Calu3 (cell line): ENCODE measurements around the gene CBX7. TPM values are rescaled to one million over a fixed set of nuclear protein-coding genes. Genes with fewer than 3 reads are reported as not detected.

Experiments used
- BruUV-seq: library from RNA; stranded (reverse); fragments of 400-500 nt; replicated peaks from 2 replicates; lab custom pipeline; 2021; lab: Mats Ljungman, UMichigan
- CTCF ChIA-PET: fragments of 300-600 bp; sonication (Branson Sonifier 250); formaldehyde crosslinking; loops from one replicate; lab custom pipeline; 2022; ENCODE audit warnings: antibody characterized with exemption; lab: Charles Lee
- DNase-seq: peaks from one replicate; pipeline ENCODE4 v3.0.0; 2022
- H3K27ac Mint-ChIP-seq: one replicate; pipeline ENCODE4 v1.8.0; 2022; ENCODE audit warnings: mixed read lengths; ENCODE audit not compliant: unreplicated experiment
- H3K27me3 Mint-ChIP-seq: one replicate; pipeline ENCODE4 v1.8.0; 2022; ENCODE audit warnings: mixed read lengths; ENCODE audit not compliant: unreplicated experiment
- H3K36me3 Mint-ChIP-seq: one replicate; pipeline ENCODE4 v1.8.0; 2022; ENCODE audit warnings: mild to moderate bottlenecking, moderate library complexity, mixed read lengths; ENCODE audit not compliant: insufficient read depth, unreplicated experiment
- H3K4me1 Mint-ChIP-seq: one replicate; pipeline ENCODE4 v1.8.0; 2022; ENCODE audit warnings: mild to moderate bottlenecking, low read depth, mixed read lengths; ENCODE audit not compliant: unreplicated experiment
- H3K4me3 Mint-ChIP-seq: one replicate; pipeline ENCODE4 v1.8.0; 2022; ENCODE audit warnings: mild to moderate bottlenecking, low read depth, moderate library complexity, mixed read lengths; ENCODE audit not compliant: unreplicated experiment
- H3K9me3 Mint-ChIP-seq: one replicate; pipeline ENCODE4 v1.8.0; 2022; ENCODE audit warnings: low read depth, mixed read lengths; ENCODE audit not compliant: unreplicated experiment
- CTCF ChIP-seq: fragments of 200-600 bp; IDR thresholded peaks from one replicate; pipeline ENCODE4 v1.8.0; 2022; ENCODE audit warnings: antibody characterized with exemption; ENCODE audit not compliant: unreplicated experiment
- intact Hi-C: fragments of 100-400 bp; cut with micrococcal nuclease; formaldehyde crosslinking; loops from one replicate; pipeline ENCODE4 v1.10.0; 2022; ENCODE audit not compliant: unreplicated experiment
- total RNA-seq: library from RNA; stranded (reverse); gene quantifications from 2 replicates; pipeline ENCODE4 v1.2.3, GENCODE V29; 2022

Gene CBX7
- total RNA-seq, 1 experiment from 2014 or later, result 10.5 TPM

DNA sequence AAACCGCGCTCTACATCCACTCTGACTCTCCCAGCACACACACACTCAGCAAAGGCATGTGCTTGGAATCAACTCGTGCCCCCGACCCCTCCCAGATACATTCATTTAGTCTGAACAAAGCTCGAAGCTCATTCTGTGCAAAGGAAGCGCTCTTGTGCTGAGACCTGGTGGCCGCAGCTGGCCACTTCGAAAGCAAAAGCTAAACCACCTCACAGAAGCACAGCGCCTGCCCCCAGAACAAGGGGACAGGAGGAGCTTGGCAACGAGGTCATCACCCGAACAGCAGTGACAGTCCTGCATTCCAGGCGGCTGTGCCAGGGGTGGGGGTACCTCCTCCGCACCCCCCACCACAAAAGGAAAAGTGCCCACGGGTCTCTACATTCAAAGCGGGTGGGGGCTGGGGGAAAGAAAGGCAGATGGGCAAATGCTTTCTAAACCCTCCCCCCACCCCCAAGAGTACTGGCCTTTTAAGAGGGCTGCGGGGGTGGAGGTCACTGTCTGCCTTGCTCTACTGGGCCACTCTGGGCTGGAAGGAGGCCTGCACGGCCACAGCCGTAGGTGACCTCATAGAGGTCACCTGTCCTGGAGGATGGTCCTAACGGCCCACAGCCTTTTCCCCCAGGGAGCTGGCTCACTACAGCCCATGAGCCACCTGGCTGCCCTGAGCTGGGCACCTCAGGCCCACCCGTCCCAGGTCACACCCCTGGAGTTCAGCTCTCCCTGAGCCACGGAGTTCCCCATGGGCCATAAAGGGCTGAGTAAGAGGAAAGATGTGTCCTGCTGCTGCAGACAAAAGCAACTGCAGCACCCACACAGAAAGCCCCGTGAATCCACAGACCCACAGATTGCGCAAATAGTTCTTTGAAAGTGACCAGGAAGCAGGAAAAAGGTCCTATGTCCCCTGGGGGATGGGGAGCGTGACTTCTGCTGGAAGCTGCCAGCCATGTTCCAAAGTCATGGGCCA is 21.3 kb downstream of the CBX7 start:
- BruUV-seq, result no TSS peak
- CTCF ChIA-PET, result interaction anchor here (0.6 kb wide), 2 partner anchors 110 to 122 kb away, joined by 3 to 4 read pairs; no protein-coding TSS in a partner anchor
- Mint-ChIP-seq H3K27ac (no peak overlapping the region), H3K9me3 (no peaks in the 10 kb centered on the region), H3K27me3 (no peaks in the 10 kb centered on the region), H3K4me3 (no peak overlapping the region), H3K36me3 (peaks cover 14% of the 10 kb centered on the region), H3K4me1 (no peaks in the 10 kb centered on the region)
- intact Hi-C loops, result no loop called here
- no peak for DNase-seq
- TF ChIP-seq CTCF, result no peak

GRCh38 chr22:39130152-39130704 is 22.3 kb downstream of the CBX7 start:
- intact Hi-C loops, result no loop called here
- H3K9me3 Mint-ChIP-seq, result no peaks in the 10 kb centered on the region
- no peak for DNase-seq
- no peak for TF ChIP-seq CTCF
- CTCF ChIA-PET, result interaction anchor here (0.6 to 0.8 kb wide), 2 partner anchors 123 to 360 kb away, joined by 3 to 4 read pairs; no protein-coding TSS in a partner anchor
- H3K36me3 Mint-ChIP-seq, result peaks cover 14% of the 10 kb centered on the region
- H3K27me3 Mint-ChIP-seq, result no peaks in the 10 kb centered on the region
- BruUV-seq, result no TSS peak
- no peak overlapping the region for H3K27ac Mint-ChIP-seq
- H3K4me3 Mint-ChIP-seq, result no peak overlapping the region
- no peaks in the 10 kb centered on the region for H3K4me1 Mint-ChIP-seq

GRCh38 chr22:39129746-39130145 is 22.7 kb downstream of the CBX7 start:
- intact Hi-C loops, result no loop called here
- Mint-ChIP-seq H3K36me3 (peaks cover 14% of the 10 kb centered on the region), H3K9me3 (no peaks in the 10 kb centered on the region), H3K4me3 (no peak overlapping the region), H3K27me3 (no peaks in the 10 kb centered on the region), H3K4me1 (no peaks in the 10 kb centered on the region), H3K27ac (no peak overlapping the region)
- TF ChIP-seq CTCF, result no peak
- no TSS peak for BruUV-seq
- CTCF ChIA-PET, result interaction anchor here (0.6 to 0.8 kb wide), 2 partner anchors 360 to 361 kb away, joined by 3 to 5 read pairs; no protein-coding TSS in a partner anchor
- no peak for DNase-seq

GRCh38 chr22:39129081-39129480 is 23.4 kb downstream of the CBX7 start:
- H3K36me3 Mint-ChIP-seq, result peaks cover 14% of the 10 kb centered on the region
- intact Hi-C loops, result no loop called here
- no peak for TF ChIP-seq CTCF
- no peak overlapping the region for H3K27ac Mint-ChIP-seq
- H3K9me3 Mint-ChIP-seq, result no peaks in the 10 kb centered on the region
- no peak overlapping the region for H3K4me3 Mint-ChIP-seq
- no peak for DNase-seq
- H3K4me1 Mint-ChIP-seq, result no peaks in the 10 kb centered on the region
- H3K27me3 Mint-ChIP-seq, result no peaks in the 10 kb centered on the region
- BruUV-seq, result no TSS peak
- CTCF ChIA-PET, result interaction anchor here (0.6 to 0.7 kb wide), 2 partner anchors 360 kb away, joined by 5 read pairs; no protein-coding TSS in a partner anchor
